ENCODE data around the gene RASSF9.

Gene RASSF9

GRCh38 chr12:85836197-85837090, at the start of gene RASSF9:
Gene RASSF9, minus strand, starts transcription at chr12:85836409. Its CDS starts 208 bp downstream, at chr12:85836201.
- no peak for DNase-seq

GRCh38 chr12:85883763-85884162, 47.6 kb upstream of the RASSF9 start:
- no peak for DNase-seq

GRCh38 chr12:85877459-85877858, 41.2 kb upstream of the RASSF9 start:
- DNase-seq: no peak

GRCh38 chr12:85874031-85874461, 37.8 kb upstream of the RASSF9 start, which contains the start of gene NTS:
Gene NTS, plus strand, starts transcription at chr12:85874295. Its CDS starts 109 bp downstream, at chr12:85874404.
- no peak for DNase-seq

GRCh38 chr12:85872497-85873091, 36.4 kb upstream of the RASSF9 start:
- no peak for DNase-seq

- no peak for DNase-seq
These were observed 31.0 kb upstream of the RASSF9 start for GRCh38 chr12:85866986-85867776.

GRCh38 chr12:85865890-85866289, 29.7 kb upstream of the RASSF9 start:
- DNase-seq: no peak

GRCh38 chr12:85856966-85857365, 20.8 kb upstream of the RASSF9 start:
- DNase-seq: no peak

GRCh38 chr12:85855305-85855704, 19.1 kb upstream of the RASSF9 start:
- DNase-seq: no peak

- DNase-seq: no peak
These were observed 13.1 kb upstream of the RASSF9 start for GRCh38 chr12:85849344-85849743.

- no peak for DNase-seq
These were observed 7.5 kb upstream of the RASSF9 start for GRCh38 chr12:85843606-85844310.

- DNase-seq: no peak
These were observed 598 bp downstream of the RASSF9 start for GRCh38 chr12:85835426-85836196.

- no peak for DNase-seq
These were observed 1.8 kb downstream of the RASSF9 start for GRCh38 chr12:85834378-85834777.

GRCh38 chr12:85833579-85833978, 2.6 kb downstream of the RASSF9 start:
- DNase-seq: no peak

GRCh38 chr12:85831327-85831990, 4.8 kb downstream of the RASSF9 start:
- no peak for DNase-seq

GRCh38 chr12:85829391-85829790, 6.8 kb downstream of the RASSF9 start:
- DNase-seq: no peak

GRCh38 chr12:85828576-85828975, 7.6 kb downstream of the RASSF9 start:
- DNase-seq: no peak

- no peak for DNase-seq
These were observed 10.5 kb downstream of the RASSF9 start for GRCh38 chr12:85825746-85826145.

GRCh38 chr12:85823436-85824180, 12.6 kb downstream of the RASSF9 start:
- no peak for DNase-seq

- DNase-seq: no peak
These were observed 14.4 kb downstream of the RASSF9 start for GRCh38 chr12:85821759-85822158.

- DNase-seq: no peak
These were observed 15.0 kb downstream of the RASSF9 start for GRCh38 chr12:85821206-85821605.

Measured in SIG-M5 (cell line).